Prostate gland (tissue), 2 donors: ENCODE results near the gene MTIF2.

Source experiments
- POLR2A ChIP-seq: fragments of 450-650 bp; IDR thresholded peaks from one replicate; pipeline ENCODE4 v1.6.1; 2016; ENCODE audit warnings: antibody characterized with exemption, mild to moderate bottlenecking
- TF ChIP-seq, protein P1 (sequence below), 4 experiments: fragments of 200-600 bp in 2 of 4; fragments of 450-650 bp in 2 of 4; sonication (generic) in 2 of 4; IDR thresholded peaks; 1 replicate in 3 of 4; 2 replicates in 1 of 4; pipeline ENCODE4 v1.5.1; 2016 to 2019; ENCODE audit warnings: antibody characterized with exemption in 4 of 4, mild to moderate bottlenecking in 2 of 4, moderate library complexity in 2 of 4

GRCh38 chr2:55282110-55282917 is 13.3 kb upstream of the MTIF2 start:
- TF ChIP-seq, protein P1, sequence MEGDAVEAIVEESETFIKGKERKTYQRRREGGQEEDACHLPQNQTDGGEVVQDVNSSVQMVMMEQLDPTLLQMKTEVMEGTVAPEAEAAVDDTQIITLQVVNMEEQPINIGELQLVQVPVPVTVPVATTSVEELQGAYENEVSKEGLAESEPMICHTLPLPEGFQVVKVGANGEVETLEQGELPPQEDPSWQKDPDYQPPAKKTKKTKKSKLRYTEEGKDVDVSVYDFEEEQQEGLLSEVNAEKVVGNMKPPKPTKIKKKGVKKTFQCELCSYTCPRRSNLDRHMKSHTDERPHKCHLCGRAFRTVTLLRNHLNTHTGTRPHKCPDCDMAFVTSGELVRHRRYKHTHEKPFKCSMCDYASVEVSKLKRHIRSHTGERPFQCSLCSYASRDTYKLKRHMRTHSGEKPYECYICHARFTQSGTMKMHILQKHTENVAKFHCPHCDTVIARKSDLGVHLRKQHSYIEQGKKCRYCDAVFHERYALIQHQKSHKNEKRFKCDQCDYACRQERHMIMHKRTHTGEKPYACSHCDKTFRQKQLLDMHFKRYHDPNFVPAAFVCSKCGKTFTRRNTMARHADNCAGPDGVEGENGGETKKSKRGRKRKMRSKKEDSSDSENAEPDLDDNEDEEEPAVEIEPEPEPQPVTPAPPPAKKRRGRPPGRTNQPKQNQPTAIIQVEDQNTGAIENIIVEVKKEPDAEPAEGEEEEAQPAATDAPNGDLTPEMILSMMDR (IDR thresholded peaks at IDR 0.05), result no peak
- TF ChIP-seq POLR2A, result peak; percentile 65
